Measurements from ENCODE around the gene RIBC1. TPM values are rescaled to one million over a fixed set of nuclear protein-coding genes. Genes with fewer than 3 reads are reported as not detected.

Gene RIBC1
- total RNA-seq, 1 experiment from 2014 or later, result 1.2 TPM

- TF ChIP-seq CTCF (IDR thresholded peaks at IDR 0.05; ENCODE audit: unreplicated experiment), result no peak
- Mint-ChIP-seq H3K36me3 (ENCODE audit: insufficient read depth, unreplicated experiment) (peaks cover 24% of the 10 kb centered on the region), H3K9me3 (ENCODE audit: low read depth, unreplicated experiment) (no peaks in the 10 kb centered on the region)
These were observed 39.1 kb upstream of the RIBC1 start for GRCh38 chrX:53383376-53384076.

GRCh38 chrX:53395605-53396298, 26.9 kb upstream of the RIBC1 start:
- H3K9me3 Mint-ChIP-seq (ENCODE audit: low read depth, unreplicated experiment), result no peaks in the 10 kb centered on the region

More at GRCh38 chrX:53383376-53384076, 39.1 kb upstream of the RIBC1 start:
- CTCF ChIA-PET, result interaction anchor here (0.6 kb wide), 1 partner anchor 183 kb away, joined by 3 read pairs; no protein-coding TSS in a partner anchor
- intact Hi-C loops (cut with micrococcal nuclease; ENCODE audit: unreplicated experiment), result no loop called here
- no TSS peak for BruUV-seq (replicated peaks)
- no peak for DNase-seq
- no peak overlapping the region for H3K27ac Mint-ChIP-seq (ENCODE audit: unreplicated experiment)
- no peaks in the 10 kb centered on the region for H3K27me3 Mint-ChIP-seq (ENCODE audit: unreplicated experiment)
- H3K4me3 Mint-ChIP-seq (ENCODE audit: low read depth, unreplicated experiment), result no peak overlapping the region
- H3K4me1 Mint-ChIP-seq (ENCODE audit: low read depth, unreplicated experiment), result no peaks in the 10 kb centered on the region

GRCh38 chrX:53398216-53398615, 24.5 kb upstream of the RIBC1 start:
- no TSS peak for BruUV-seq (replicated peaks)
- Mint-ChIP-seq H3K36me3 (ENCODE audit: insufficient read depth, unreplicated experiment) (peaks cover 34% of the 10 kb centered on the region), H3K4me3 (ENCODE audit: low read depth, unreplicated experiment) (no peak overlapping the region), H3K4me1 (ENCODE audit: low read depth, unreplicated experiment) (no peaks in the 10 kb centered on the region), H3K27ac (ENCODE audit: unreplicated experiment) (no peak overlapping the region), H3K27me3 (ENCODE audit: unreplicated experiment) (no peaks in the 10 kb centered on the region), H3K9me3 (ENCODE audit: low read depth, unreplicated experiment) (no peaks in the 10 kb centered on the region)
- CTCF ChIA-PET, result interaction anchor here (0.6 to 0.7 kb wide), 2 partner anchors 42 to 195 kb away, joined by 4 to 7 read pairs; no protein-coding TSS in a partner anchor
- DNase-seq, result no peak
- intact Hi-C loops (cut with micrococcal nuclease; ENCODE audit: unreplicated experiment), result no loop called here
- TF ChIP-seq CTCF (IDR thresholded peaks at IDR 0.05; ENCODE audit: unreplicated experiment), result no peak

More at GRCh38 chrX:53395605-53396298, 26.9 kb upstream of the RIBC1 start:
- H3K4me1 Mint-ChIP-seq (ENCODE audit: low read depth, unreplicated experiment), result no peaks in the 10 kb centered on the region
- no peak for DNase-seq
- H3K27me3 Mint-ChIP-seq (ENCODE audit: unreplicated experiment), result no peaks in the 10 kb centered on the region
- H3K4me3 Mint-ChIP-seq (ENCODE audit: low read depth, unreplicated experiment), result no peak overlapping the region
- no peak overlapping the region for H3K27ac Mint-ChIP-seq (ENCODE audit: unreplicated experiment)
- intact Hi-C loops (cut with micrococcal nuclease; ENCODE audit: unreplicated experiment), result no loop called here
- CTCF ChIA-PET, result no interaction called here
- H3K36me3 Mint-ChIP-seq (ENCODE audit: insufficient read depth, unreplicated experiment), result peaks cover 33% of the 10 kb centered on the region
- TF ChIP-seq CTCF (IDR thresholded peaks at IDR 0.05; ENCODE audit: unreplicated experiment), result no peak
- BruUV-seq (replicated peaks), result no TSS peak

GRCh38 chrX:53403535-53403934, 19.1 kb upstream of the RIBC1 start:
- CTCF ChIA-PET, result no interaction called here

More at GRCh38 chrX:53403535-53403934, 19.1 kb upstream of the RIBC1 start:
- Mint-ChIP-seq H3K27ac (ENCODE audit: unreplicated experiment) (no peak overlapping the region), H3K4me1 (ENCODE audit: low read depth, unreplicated experiment) (no peaks in the 10 kb centered on the region), H3K4me3 (ENCODE audit: low read depth, unreplicated experiment) (no peak overlapping the region), H3K9me3 (ENCODE audit: low read depth, unreplicated experiment) (no peaks in the 10 kb centered on the region), H3K27me3 (ENCODE audit: unreplicated experiment) (no peaks in the 10 kb centered on the region), H3K36me3 (ENCODE audit: insufficient read depth, unreplicated experiment) (peaks cover 15% of the 10 kb centered on the region)
- no peak for DNase-seq
- BruUV-seq (replicated peaks), result no TSS peak
- intact Hi-C loops (cut with micrococcal nuclease; ENCODE audit: unreplicated experiment), result no loop called here
- no peak for TF ChIP-seq CTCF (IDR thresholded peaks at IDR 0.05; ENCODE audit: unreplicated experiment)

Data from Calu3 (cell line).